Stimulated activated effector memory CD8-positive, alpha-beta T cell treated with anti-CD3 and anti-CD28 coated beads, Interleukin-12 subunit alpha, Interleukin-12 subunit beta, amount 100 ng/mL, for 72 hours (primary cell): ENCODE measurements around the gene SFT2D3.

ENCODE experiments used
- ATAC-seq: fragments of 150-1000 bp; cut with Tn5 transposase; 2 replicates; pipeline ENCODE4 v1.10.0; 2021
- DNase-seq, 2 donors: peaks; one replicate each; pipeline ENCODE4 v3.0.0; 2021 to 2022; ENCODE audit warnings: low spot score in 2 of 2
- H3K27ac Mint-ChIP-seq: one replicate; pipeline ENCODE4 v1.8.0; 2022; ENCODE audit warnings: mild to moderate bottlenecking, mixed read lengths
- H3K36me3 Mint-ChIP-seq: one replicate; pipeline ENCODE4 v1.8.0; 2022; ENCODE audit warnings: mild to moderate bottlenecking, mixed read lengths
- H3K4me1 Mint-ChIP-seq: one replicate; pipeline ENCODE4 v1.8.0; 2022; ENCODE audit warnings: mixed read lengths
- H3K4me3 Mint-ChIP-seq: one replicate; pipeline ENCODE4 v1.8.0; 2022; ENCODE audit warnings: mild to moderate bottlenecking, mixed read lengths
- H3K9me3 Mint-ChIP-seq: one replicate; pipeline ENCODE4 v1.8.0; 2022; ENCODE audit warnings: mixed read lengths

SFT2D3 gene

GRCh38 chr2:127707890-127708648 is 6.8 kb downstream of the SFT2D3 start:
- DNase-seq = no peak
- H3K4me3 Mint-ChIP-seq = no peak overlapping the region
- H3K4me1 Mint-ChIP-seq = peaks cover 14% of the 10 kb centered on the region
- H3K36me3 Mint-ChIP-seq = peaks cover 78% of the 10 kb centered on the region
- peak overlapping the region; percentile 17 for H3K27ac Mint-ChIP-seq
- ATAC-seq = peak; percentile 34
- no peaks in the 10 kb centered on the region for H3K9me3 Mint-ChIP-seq

GRCh38 chr2:127709336-127709735 is 8.0 kb downstream of the SFT2D3 start:
- Mint-ChIP-seq H3K36me3 (peaks cover 69% of the 10 kb centered on the region), H3K4me1 (peaks cover 11% of the 10 kb centered on the region), H3K9me3 (no peaks in the 10 kb centered on the region), H3K4me3 (no peak overlapping the region), H3K27ac (peak overlapping the region; percentile 2)
- DNase-seq = no peak
- no peak for ATAC-seq

- no peaks in the 10 kb centered on the region for H3K9me3 Mint-ChIP-seq
- peaks cover 7% of the 10 kb centered on the region for H3K4me1 Mint-ChIP-seq
- no peak overlapping the region for H3K27ac Mint-ChIP-seq
- H3K36me3 Mint-ChIP-seq = peaks cover 52% of the 10 kb centered on the region
- no peak overlapping the region for H3K4me3 Mint-ChIP-seq
- no peak for ATAC-seq
- no peak for DNase-seq
These were observed 11.7 kb downstream of the SFT2D3 start for GRCh38 chr2:127712999-127713398.

- H3K27ac Mint-ChIP-seq = no peak overlapping the region
- no peak overlapping the region for H3K4me3 Mint-ChIP-seq
- peaks cover 52% of the 10 kb centered on the region for H3K36me3 Mint-ChIP-seq
- ATAC-seq (no peak), DNase-seq (no peak)
- no peaks in the 10 kb centered on the region for H3K9me3 Mint-ChIP-seq
- H3K4me1 Mint-ChIP-seq = peaks cover 7% of the 10 kb centered on the region
These were observed 12.3 kb downstream of the SFT2D3 start for GRCh38 chr2:127713562-127713961.

GRCh38 chr2:127715778-127716449 is 14.6 kb downstream of the SFT2D3 start:
- DNase-seq (no peak), ATAC-seq (no peak)
- Mint-ChIP-seq H3K36me3 (peaks cover 56% of the 10 kb centered on the region), H3K9me3 (no peaks in the 10 kb centered on the region), H3K4me3 (no peak overlapping the region), H3K4me1 (peaks cover 7% of the 10 kb centered on the region), H3K27ac (peak overlapping the region; percentile 11)

GRCh38 chr2:127718271-127718670 is 17.0 kb downstream of the SFT2D3 start:
- peaks cover 73% of the 10 kb centered on the region for H3K36me3 Mint-ChIP-seq

GRCh38 chr2:127719301-127720218 is 18.3 kb downstream of the SFT2D3 start:
- ATAC-seq (no peak), DNase-seq (no peak)
- no peaks in the 10 kb centered on the region for H3K9me3 Mint-ChIP-seq
- H3K27ac Mint-ChIP-seq = no peak overlapping the region
- peaks cover 84% of the 10 kb centered on the region for H3K36me3 Mint-ChIP-seq
- H3K4me3 Mint-ChIP-seq = no peak overlapping the region
- peaks cover 7% of the 10 kb centered on the region for H3K4me1 Mint-ChIP-seq

More at GRCh38 chr2:127718271-127718670, 17.0 kb downstream of the SFT2D3 start:
- ATAC-seq (no peak), DNase-seq (no peak)
- no peak overlapping the region for H3K4me3 Mint-ChIP-seq
- no peaks in the 10 kb centered on the region for H3K9me3 Mint-ChIP-seq
- H3K27ac Mint-ChIP-seq = peak overlapping the region; percentile 74
- H3K4me1 Mint-ChIP-seq = peaks cover 7% of the 10 kb centered on the region

- Mint-ChIP-seq H3K36me3 (peaks cover 80% of the 10 kb centered on the region), H3K4me1 (peaks cover 4% of the 10 kb centered on the region), H3K27ac (no peak overlapping the region), H3K9me3 (no peaks in the 10 kb centered on the region), H3K4me3 (no peak overlapping the region)
- no peak for ATAC-seq
- no peak for DNase-seq
These were observed 20.1 kb downstream of the SFT2D3 start for GRCh38 chr2:127721311-127721977.

GRCh38 chr2:127721978-127722355 is 20.7 kb downstream of the SFT2D3 start:
- DNase-seq = no peak
- no peak overlapping the region for H3K27ac Mint-ChIP-seq
- H3K4me3 Mint-ChIP-seq = no peak overlapping the region
- no peaks in the 10 kb centered on the region for H3K9me3 Mint-ChIP-seq
- H3K36me3 Mint-ChIP-seq = peaks cover 76% of the 10 kb centered on the region
- no peak for ATAC-seq
- H3K4me1 Mint-ChIP-seq = no peaks in the 10 kb centered on the region

GRCh38 chr2:127722807-127723206 is 21.5 kb downstream of the SFT2D3 start:
- no peak overlapping the region for H3K27ac Mint-ChIP-seq
- no peaks in the 10 kb centered on the region for H3K9me3 Mint-ChIP-seq
- no peak overlapping the region for H3K4me3 Mint-ChIP-seq
- ATAC-seq (no peak), DNase-seq (no peak)
- no peaks in the 10 kb centered on the region for H3K4me1 Mint-ChIP-seq
- H3K36me3 Mint-ChIP-seq = peaks cover 72% of the 10 kb centered on the region

- no peak for ATAC-seq
- H3K9me3 Mint-ChIP-seq = no peaks in the 10 kb centered on the region
- no peak overlapping the region for H3K4me3 Mint-ChIP-seq
- DNase-seq = no peak
- no peak overlapping the region for H3K27ac Mint-ChIP-seq
- H3K4me1 Mint-ChIP-seq = no peaks in the 10 kb centered on the region
- H3K36me3 Mint-ChIP-seq = peaks cover 50% of the 10 kb centered on the region
These were observed 25.0 kb downstream of the SFT2D3 start for GRCh38 chr2:127726158-127726880.

- DNase-seq (no peak), ATAC-seq (no peak)
- Mint-ChIP-seq H3K9me3 (no peaks in the 10 kb centered on the region), H3K27ac (no peak overlapping the region), H3K4me3 (no peak overlapping the region), H3K36me3 (peaks cover 62% of the 10 kb centered on the region), H3K4me1 (peaks cover 17% of the 10 kb centered on the region)
These were observed 32.0 kb downstream of the SFT2D3 start for GRCh38 chr2:127733113-127733815.

GRCh38 chr2:127733816-127734537 is 32.7 kb downstream of the SFT2D3 start:
- no peak for ATAC-seq
- DNase-seq = no peak
- Mint-ChIP-seq H3K27ac (no peak overlapping the region), H3K9me3 (no peaks in the 10 kb centered on the region), H3K36me3 (peaks cover 69% of the 10 kb centered on the region), H3K4me3 (no peak overlapping the region), H3K4me1 (peaks cover 21% of the 10 kb centered on the region)
